Suppressor macrophage (primary cell): Measurements from ENCODE around the gene SLC25A21.

ENCODE experiments used
- DNase-seq, 4 experiments: peaks; one replicate each; pipeline ENCODE4 v3.0.0-alpha.2; 2020 to 2022

Gene SLC25A21

DNA sequence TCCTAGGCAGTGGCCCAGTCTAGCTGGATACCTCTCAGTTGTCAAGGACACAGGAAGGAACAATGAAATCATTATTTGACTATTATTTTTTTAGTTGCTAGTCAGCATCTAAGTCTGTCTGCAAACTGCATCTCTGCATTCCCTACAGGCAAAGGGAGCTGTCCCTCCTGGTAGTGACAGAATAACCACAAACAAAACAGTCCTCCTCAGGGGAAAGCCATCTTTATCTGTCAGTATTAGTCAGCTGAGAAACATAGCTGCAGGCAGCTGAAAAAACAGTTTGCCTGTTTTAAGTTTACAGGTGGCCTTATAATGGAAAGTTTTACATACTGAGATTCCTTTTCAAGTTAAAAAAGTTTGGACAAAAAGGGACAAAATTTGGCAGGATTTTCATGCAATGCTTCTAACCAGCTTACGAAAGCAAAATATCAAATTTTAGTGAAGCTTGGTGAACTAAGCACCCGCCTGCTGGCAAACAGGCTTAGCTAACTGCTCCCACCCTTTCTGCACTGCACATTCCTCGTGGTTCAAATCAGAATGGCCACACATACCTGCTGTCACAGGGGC lies 29.5 kb downstream of the SLC25A21 start:
- DNase-seq, result no peak

DNA sequence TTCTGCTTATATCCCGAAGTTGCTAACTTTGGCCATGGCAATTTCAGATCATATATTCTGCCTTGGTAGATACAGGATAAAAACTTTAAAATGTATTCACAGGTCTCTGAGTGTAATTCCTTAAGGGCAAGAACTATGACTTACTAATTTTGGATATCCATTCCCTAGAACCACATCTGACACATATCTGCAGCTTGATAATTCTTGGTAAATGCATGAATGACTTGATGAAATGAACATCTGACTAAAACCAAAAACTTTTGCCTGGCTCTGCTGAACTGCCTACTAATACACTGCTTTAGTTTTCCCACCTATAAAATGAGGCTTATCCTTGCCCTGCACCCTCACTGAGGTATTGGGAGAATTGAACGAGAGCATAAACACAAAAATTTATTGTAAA lies 32.2 kb downstream of the SLC25A21 start:
- DNase-seq, result no peak

DNA sequence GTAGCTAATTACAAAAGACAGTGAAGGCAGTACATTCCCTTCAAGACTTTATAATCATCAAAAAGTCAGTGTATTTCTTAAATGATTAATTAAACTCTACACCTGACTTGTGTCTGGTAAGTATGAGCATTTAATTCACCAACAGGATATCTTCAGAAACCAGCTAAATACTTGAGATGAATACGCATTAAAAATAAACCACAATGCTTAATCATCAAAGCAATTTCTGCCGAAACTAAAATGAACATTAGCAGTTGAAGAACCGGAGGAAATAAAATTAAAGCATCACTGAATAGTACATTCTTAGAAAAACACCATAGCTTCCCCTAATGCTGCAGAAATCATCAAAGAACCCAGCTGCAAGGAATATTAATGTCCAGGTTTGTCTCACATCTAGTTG lies 32.7 kb downstream of the SLC25A21 start:
- no peak for DNase-seq

DNA sequence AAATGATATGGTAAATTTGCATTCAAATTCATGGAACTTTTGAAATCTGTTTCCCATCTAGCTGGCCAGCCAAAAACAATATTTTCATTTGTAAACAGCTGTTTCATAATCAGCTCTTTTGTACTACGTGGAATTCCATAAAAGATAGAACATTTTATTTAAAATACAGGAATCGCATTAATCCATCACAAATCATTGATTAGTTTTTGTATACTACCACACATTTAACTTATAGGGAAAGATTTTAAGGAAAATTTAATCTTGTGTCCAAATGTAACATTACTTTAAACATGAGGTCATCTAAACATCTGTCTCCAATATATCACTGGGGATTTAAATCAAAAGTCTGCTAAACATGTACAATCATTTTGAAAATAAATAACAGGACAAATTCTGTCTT lies 33.5 kb downstream of the SLC25A21 start:
- no peak for DNase-seq

DNA sequence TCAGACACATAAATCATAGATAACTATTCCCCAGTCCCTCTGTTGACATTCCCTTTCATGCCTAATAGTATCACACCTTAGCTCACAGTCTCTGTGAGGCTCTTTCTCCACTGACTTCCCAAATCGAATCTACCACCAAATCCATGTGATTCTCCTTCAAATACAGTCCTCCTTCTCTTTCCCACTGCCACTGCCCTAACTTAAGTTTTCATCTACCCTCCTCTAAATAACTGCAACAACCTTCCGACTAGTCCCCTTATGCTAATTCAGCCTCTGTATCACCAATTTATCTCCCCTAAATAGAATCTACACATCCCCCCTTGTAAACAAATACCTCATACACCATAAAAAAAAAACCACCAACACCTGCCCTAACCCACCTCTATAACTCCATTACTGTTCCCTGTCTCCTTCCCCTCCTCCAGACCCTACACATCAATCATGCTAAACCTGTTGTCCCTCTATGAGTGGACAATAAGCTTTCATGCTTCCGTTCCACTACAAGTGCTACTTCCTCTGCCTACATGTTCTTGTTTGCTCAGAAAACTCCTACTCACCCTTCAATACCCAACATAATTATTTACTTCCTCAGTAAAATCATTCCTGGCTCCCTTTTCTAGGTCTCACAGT lies 39.0 kb downstream of the SLC25A21 start:
- DNase-seq, result no peak

DNA sequence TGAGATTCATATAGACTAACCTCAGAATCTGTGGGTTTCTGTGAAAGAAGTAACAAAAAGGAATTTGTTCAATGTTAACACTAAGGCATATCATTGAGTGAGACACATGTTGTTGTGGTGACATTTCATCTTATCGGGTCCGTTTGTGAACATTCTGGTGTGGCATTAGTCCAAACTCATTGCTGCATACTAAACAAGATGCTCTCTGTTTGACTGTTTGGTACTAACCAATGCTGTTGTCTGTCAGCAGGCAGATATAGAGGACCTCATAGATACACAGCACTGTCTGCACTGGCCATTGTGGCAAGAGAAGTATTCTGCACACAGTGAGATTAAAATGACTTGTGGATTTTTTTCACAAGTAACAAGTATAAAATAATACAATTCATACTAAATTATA lies 41.2 kb downstream of the SLC25A21 start:
- DNase-seq, result no peak

DNA sequence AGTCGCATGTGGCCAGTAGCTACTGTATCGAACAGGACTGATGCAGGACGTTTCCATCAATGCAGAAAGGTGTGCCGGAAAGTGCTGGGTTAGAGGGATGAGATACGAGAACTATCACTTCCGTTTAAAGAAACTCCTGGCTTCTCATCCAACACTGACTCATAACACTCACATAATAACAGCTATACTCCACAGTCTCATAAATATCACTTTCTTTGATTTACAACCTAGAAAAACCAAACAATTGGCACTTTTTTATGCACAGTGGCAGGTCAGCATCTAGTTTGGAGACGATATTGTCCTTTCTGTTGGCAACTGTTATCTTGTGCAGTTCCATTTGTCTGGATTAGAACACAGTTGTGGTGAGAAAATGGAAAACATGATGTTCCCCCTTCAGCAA lies 43.4 kb downstream of the SLC25A21 start:
- no peak for DNase-seq

DNA sequence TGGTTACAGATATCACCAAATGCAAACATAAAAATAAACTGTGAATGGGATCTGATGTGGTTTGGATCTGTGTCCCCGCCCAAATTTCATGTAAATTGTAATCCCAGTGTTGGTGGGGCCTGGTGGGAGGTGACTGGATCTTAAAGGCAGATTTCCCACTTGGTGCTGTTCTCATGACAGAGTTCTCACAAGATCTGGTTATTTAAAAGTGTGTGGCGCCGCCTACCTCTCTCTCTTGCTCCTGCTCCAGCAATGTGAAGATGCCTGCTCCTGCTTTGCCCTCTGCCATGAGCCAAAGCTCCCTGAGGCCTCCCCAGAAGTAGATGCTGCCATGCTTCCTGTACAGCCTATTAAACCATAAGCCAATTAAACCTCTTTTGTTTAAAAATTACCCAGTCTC lies 47.8 kb downstream of the SLC25A21 start:
- DNase-seq, result no peak

DNA sequence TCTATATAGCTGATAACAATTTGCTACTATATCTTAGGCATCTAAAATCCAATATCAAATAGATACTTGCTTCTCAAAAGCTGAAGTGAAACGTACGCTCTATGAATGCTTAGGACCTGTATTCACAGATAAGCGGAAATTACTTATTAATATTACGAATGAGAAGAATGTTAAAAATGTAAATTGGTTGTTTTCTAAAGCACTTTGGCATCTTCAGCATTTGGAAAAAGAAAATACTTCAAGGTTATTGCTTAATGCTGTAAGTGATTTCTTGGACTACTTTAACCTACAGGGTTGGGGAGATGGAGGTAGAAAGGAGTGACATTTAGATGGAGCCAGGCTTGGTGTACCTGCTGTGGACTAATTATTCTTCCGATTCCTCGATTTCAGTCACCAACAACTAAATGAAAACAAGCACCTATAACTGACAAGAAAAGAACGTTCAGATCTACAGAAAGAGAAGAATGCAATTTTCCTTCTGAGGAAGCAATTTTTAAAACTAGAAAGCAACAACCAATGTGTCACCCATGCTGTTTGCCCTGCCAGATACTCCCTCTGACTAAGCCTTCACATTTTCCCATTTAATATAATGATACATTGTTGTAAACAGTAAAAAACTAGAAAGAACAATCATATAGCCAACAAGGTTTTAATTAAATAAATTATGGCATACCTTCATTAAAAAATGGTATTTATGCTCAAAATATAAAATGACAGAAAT lies 49.3 kb downstream of the SLC25A21 start:
- no peak for DNase-seq

DNA sequence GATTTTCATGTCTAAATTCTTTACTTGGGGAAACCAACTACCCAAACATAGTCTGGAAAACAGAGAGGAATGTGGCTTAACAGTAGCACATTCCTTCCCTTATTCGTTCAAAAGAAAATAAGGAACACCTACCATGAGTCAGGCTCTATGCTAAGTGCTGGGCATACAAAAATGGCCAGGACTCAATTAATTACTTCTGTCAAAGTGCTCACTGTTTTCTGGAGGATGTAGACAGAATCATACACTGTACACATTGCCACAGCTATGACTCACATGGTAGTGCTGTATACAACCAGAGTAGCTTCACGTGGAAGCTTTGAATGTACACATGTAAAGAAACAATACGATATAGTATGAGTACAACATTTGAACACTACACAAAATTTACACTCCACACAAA lies 50.1 kb downstream of the SLC25A21 start:
- no peak for DNase-seq

DNA sequence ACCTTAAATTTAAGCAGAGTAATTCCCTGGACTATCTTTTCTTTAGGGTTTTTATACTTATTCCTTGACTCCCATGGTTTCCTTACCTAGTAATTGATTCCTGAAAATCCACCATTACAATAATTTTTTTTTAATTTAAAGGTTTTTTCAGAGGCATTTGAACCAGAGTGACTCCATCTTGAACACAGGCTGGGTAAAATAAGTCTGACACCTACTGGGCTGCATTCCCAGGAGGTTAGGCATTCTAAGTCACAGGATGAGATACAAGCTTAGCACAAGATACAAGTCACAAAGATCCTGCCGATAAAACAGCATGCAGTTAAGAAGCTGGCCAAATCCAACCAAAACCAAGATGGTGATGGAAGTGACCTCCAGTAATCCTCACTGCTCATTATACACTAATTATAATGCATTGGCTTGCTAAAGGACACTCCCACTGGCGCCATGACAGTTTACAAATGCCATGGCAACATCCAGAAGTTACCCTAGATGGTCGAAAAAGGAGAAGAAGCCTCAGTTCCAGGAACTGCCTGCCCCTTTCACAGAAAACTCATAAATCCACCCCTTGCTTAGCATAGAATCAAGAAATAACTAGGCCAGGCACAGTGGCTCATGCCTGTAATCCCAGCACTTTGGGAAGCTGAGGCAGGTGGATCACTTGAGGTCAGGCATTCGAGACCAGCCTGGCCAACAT lies 53.6 kb downstream of the SLC25A21 start:
- DNase-seq, result no peak

DNA sequence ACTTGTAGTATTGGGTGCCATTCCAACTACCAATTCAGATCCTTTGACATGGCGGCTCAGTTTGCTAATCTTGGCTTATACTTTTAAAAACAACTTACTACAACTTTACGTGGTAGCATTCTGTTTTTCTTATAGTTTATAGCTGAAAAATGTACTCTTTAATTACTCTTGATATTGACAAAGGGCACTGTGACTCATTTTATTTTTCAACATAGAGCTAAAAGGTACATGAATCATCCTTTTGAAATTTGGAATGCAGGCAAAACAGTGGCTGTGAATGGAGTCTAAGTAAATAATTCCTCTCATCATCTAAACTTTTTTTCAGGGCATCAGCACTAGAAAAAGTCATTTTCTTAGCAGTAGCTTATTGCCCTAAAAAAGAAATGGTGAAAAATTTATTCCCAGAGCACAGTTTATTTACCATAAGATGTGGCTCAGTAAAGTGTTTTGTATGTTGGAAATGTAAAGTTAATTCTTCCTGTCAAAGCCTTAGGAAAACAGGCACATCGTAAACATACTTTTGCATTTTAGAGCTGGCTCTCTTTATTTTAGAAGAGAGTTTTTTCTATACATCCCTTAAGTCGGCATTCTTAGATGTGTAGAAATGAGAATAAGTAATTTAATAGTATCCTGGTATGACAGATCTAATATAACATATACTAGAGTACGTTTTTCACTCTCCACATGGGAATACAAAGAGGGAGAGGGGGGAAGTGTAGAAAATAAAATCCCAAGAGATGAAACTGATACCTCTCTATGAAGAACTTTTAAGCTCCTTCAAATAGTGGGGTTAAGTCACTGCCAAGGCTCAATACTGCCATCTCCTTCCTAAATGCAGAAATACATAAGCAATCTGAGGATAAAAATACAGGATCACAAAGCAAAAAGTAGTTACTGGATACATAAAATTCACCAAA lies 55.2 kb downstream of the SLC25A21 start:
- DNase-seq, result no peak

DNA sequence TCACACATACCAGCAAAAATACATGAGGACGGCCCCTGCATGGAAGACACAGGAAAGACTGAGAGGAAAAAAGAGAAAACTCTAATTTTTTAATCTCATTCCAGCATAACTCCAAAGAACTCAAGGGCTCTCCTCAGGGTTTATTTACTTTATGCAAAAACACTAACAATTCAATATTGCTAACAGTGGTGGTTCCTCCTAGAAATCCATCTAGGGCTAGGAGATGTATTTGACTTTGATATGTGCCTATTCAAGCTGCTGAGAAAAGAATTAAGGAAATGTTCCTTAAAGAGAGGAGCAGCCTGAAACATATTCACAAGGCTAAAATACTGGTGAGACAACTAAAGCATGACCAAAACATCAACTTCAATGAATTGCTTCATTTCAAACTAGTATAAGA lies 57.0 kb downstream of the SLC25A21 start:
- DNase-seq, result no peak

DNA sequence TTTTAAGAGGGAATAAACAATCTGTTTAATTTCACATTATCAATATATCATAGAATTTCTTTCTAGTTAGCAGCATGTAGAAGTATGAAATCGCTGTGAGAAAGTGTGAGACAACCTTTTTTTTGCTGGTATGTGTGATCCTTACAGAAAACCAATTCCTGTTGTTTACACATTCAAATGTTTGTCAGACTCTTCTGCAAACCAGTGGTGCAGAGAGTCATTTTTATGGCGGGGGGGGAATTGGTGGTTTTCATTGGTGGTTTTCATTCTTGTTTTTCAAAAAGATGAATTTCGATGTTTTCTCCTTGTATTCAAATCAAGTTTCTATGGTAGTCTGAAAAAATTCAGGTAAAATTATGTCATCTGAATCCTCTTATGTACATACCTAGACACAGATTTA lies 57.8 kb downstream of the SLC25A21 start:
- no peak for DNase-seq

DNA sequence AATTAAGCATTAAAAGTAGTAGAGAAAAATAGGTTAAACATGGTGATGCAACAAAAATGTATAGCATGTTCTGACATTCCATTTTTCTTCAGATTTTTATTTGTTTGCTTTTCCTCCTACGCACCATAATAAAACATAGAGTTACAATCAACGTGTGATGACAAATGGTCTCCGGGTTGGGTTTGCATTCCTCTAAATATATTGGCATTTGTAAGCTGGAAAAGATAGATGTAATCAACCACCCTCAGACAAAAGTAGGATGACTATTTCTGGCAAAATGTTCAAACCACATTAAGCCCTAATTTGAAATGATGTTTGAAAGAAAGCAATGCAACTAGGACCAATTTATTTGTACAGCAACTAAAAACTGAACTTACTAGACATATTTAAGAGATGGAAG lies 58.4 kb downstream of the SLC25A21 start:
- no peak for DNase-seq

DNA sequence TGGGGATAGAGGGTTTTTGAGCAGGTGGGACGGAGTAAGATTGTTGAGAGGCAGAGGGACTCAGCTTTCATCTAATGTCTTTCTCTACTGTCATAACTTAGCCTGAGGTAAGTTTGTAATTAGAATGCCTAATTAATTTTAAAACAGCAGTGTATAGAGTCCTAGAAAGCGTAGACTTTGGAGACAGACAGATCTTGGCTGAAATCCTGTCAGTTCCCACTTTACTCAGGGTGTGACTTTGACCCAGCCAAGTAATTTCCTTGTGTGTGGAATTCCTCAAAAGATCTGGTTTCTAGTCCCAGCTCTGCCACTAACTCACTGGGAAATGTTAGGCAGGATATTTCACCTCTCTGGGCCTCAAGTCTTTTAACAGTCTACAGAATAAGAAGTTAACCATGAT lies 74.3 kb downstream of the SLC25A21 start:
- DNase-seq, result no peak

DNA sequence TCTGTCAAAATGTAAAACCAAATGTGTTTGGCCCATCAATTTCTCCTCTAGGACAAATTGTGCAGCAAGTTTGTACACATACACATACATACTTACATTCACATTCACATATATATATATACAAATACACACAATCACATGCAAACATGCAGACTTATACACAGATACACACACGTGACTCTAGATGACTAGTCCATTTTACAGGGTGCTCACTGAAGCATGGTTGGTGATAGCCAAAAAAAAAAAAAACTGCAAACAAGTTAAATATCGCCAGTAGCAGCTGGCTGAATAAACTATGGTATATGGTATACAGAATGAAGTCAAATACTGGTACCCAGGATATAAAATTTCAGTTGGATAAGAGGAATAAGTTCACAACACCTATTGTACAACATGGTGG lies 77.9 kb downstream of the SLC25A21 start:
- no peak for DNase-seq

DNA sequence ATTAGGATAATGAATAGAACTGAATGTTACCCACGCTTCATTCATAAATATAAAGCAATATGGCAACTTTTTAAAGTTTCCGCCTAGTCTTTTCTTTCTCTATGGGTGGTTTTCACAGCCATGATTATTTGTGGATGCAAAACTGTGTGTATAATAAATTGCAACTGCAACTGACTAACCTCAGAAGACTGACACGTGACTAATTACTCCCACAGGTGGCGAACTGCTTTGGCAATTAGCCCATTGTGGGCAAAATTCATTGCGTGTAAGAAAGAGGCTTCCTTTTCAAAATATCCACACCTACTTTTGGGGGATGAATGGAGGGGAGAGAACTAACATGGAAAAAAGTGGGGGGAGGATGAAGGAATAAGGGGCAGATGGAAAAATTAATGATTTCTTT lies 79.0 kb downstream of the SLC25A21 start:
- no peak for DNase-seq

DNA sequence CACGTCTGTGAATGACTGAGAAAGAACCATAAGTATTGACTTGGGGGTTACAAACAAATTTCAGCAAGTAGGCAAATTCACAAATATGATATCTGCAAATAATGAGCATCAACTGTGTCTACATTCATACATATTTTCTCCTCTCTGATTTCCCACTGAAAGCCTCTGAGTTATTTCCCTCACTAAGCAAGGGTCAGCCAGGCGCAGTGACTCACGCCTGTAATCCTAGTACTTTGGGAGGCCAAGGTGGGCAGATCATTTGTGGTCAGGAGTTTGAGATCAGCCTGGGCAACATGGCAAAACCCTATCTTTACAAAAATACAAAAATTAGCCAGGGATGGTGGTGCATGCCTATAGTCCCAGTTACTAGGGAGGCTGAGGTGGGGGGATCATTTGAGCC lies 80.8 kb downstream of the SLC25A21 start:
- no peak for DNase-seq

DNA sequence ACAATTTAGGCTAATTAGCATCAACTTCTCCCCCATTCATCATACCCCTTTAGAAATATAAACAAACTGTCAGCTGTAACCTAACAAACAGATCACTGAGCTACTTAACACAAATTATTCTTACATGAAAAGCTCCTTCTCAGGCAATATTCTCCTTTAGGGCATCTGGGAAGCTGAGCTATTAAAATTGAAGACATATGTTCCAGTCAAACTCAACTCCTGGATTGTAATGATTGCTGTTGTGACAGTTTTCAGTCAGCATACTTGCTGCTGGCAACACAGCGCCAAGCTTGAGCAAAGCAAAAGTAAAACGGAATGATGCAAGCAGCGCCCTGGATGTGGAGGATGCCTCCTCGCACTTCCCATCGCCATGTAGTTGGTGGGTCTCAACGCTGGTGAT lies 82.4 kb downstream of the SLC25A21 start:
- no peak for DNase-seq

DNA sequence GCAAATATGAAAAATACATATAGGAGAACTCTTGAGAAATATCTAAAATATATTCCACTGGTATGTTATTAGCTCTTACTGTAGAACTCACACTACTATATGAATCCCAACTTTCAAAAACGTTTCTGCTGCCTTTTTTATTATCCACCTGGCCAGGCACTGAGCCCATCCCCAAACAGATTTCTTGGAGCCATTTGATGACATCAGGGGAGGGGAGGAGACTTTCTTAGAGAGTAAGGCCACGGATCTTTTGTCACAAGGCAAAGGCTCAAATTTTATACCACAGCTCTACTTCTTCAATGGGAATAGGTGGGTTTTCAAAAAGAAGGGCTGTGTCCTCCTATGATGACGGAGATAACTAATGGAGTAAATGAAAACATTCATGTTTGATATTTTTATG lies 83.0 kb downstream of the SLC25A21 start:
- DNase-seq, result no peak

DNA sequence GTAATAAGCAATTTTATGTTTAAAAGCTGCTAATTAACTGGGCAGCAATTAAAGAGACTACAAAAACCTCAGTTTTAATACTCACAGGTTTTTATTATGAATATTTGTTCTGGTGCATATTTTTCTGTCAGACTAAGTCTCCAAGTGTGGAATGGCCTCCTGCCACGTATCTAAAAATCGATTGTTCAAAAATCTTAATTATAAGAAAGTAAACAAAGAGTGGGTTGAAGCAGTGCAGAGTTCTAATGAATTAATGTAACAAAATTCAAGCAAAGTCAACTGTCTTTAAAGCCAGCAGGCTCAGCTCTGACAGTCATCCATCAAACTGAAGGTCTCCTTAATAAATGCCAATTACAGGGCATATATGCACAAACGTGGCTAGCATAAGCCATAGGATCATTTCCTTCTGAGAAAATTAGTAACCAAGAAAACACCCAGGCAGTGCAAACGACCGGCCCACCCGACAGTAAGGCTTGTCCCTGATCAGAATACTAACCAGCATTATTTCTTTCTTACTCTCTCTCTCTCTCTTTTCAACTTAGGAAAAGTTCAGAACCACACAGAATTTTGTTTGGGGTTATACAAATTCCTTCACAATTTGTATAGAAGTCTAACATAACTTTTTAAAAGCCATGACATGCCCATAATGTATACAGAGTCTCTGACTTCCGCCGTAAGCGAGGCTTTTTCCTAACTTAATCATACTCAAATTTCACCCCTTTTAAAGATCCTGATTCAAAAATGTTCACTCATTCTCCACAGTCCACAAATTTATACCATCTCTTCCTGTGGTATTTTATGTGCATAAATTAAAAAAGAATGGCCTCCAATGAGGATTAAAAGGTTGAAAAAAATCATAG lies 83.8 kb downstream of the SLC25A21 start:
- no peak for DNase-seq
